Stimulated activated CD4-positive, alpha-beta T cell treated with anti-CD3 and anti-CD28 coated beads, Interleukin-15, amount 100 ng/mL, for 24 hours (primary cell): ENCODE data around the gene HTT.
A peak's percentile ranks its signal among the peaks of the same experiment; 100 is the strongest.
"Not testable (repeated sequence)": the region's sequence is repeated elsewhere in the genome, so short reads cannot be mapped to it uniquely, and the experiment has no call there.

Experiments used
- DNase-seq: peaks from one replicate; pipeline ENCODE4 v3.0.0-alpha.2; 2020

Gene HTT

GRCh38 chr4:3046623-3047022 lies 27.9 kb upstream of the HTT start:
- no peak for DNase-seq

- peak; percentile 87 for DNase-seq
Measured at GRCh38 chr4:3047464-3048286, 26.8 kb upstream of the HTT start.

- DNase-seq: not testable (repeated sequence)
Measured at GRCh38 chr4:3051141-3051897, 23.2 kb upstream of the HTT start.

- no peak for DNase-seq
Measured at GRCh38 chr4:3054169-3054759, 20.2 kb upstream of the HTT start.

GRCh38 chr4:3059943-3060342 lies 14.5 kb upstream of the HTT start:
- DNase-seq: no peak

- DNase-seq: no peak
Measured at GRCh38 chr4:3060946-3061345, 13.5 kb upstream of the HTT start.

GRCh38 chr4:3062471-3062870 lies 12.0 kb upstream of the HTT start:
- DNase-seq: no peak

- DNase-seq: no peak
Measured at GRCh38 chr4:3065551-3065950, 8.9 kb upstream of the HTT start.

- no peak for DNase-seq
Measured at GRCh38 chr4:3066836-3067400, 7.6 kb upstream of the HTT start.

- DNase-seq: no peak
Measured at GRCh38 chr4:3067473-3068001, 6.9 kb upstream of the HTT start.

- DNase-seq: no peak
Measured at GRCh38 chr4:3069661-3070199, 4.8 kb upstream of the HTT start.

- no peak for DNase-seq
Measured at GRCh38 chr4:3070709-3071500, 3.6 kb upstream of the HTT start.

GRCh38 chr4:3071811-3072210 lies 2.7 kb upstream of the HTT start:
- DNase-seq: no peak

- no peak for DNase-seq
Measured at GRCh38 chr4:3073158-3074077, 1.1 kb upstream of the HTT start.

- peak; percentile 69 for DNase-seq
Measured at GRCh38 chr4:3074846-3075651, 568 bp downstream of the HTT start.

- no peak for DNase-seq
Measured at GRCh38 chr4:3075652-3075981, 1.1 kb downstream of the HTT start.

GRCh38 chr4:3077796-3078195 lies 3.3 kb downstream of the HTT start:
- peak; percentile 31 for DNase-seq

- no peak for DNase-seq
Measured at GRCh38 chr4:3079694-3080123, 5.2 kb downstream of the HTT start.

- DNase-seq: no peak
Measured at GRCh38 chr4:3082925-3083515, 8.5 kb downstream of the HTT start.

- DNase-seq: no peak
Measured at GRCh38 chr4:3083732-3084131, 9.3 kb downstream of the HTT start.
